OCI-LY3 (cell line): ENCODE data around the gene PITPNC1.

ENCODE experiments used
- CTCF ChIP-seq: fragments of 200-600, 300-600 bp; sonication (generic); IDR thresholded peaks from 2 replicates; pipeline ENCODE4 v1.5.1; 2014; ENCODE audit warnings: antibody characterized with exemption, low read length, low read depth
- EZH2phosphoT487 ChIP-seq: fragments of 200-600 bp; shearing (Covaris generic); IDR thresholded peaks from 2 replicates; pipeline ENCODE4 v1.6.1; 2018; ENCODE audit warnings: antibody characterized with exemption, mixed run types, low read depth

GRCh38 chr17:67506966-67507365 lies 129.9 kb downstream of the PITPNC1 start:
- TF ChIP-seq EZH2phosphoT487 (no peak), CTCF (no peak)
